Neutrophil (primary cell): ENCODE results near the gene MARCHF3.

Experiments
- H3K27ac ChIP-seq: fragments of 200-600 bp; sonication (generic); 2 replicates; pipeline ENCODE4 v1.5.1; 2016; ENCODE audit warnings: mild to moderate bottlenecking, moderate library complexity
- H3K27me3 ChIP-seq: fragments of 200-600 bp; sonication (generic); 2 replicates; pipeline ENCODE4 v1.6.0; 2016; ENCODE audit warnings: mild to moderate bottlenecking
- H3K36me3 ChIP-seq: fragments of 200-600 bp; sonication (generic); 2 replicates; pipeline ENCODE4 v1.5.1; 2017
- H3K4me1 ChIP-seq, 2 experiments: fragments of 200-600 bp in 1 of 2; sonication (generic) in 1 of 2; 1 replicate in 1 of 2; 2 replicates in 1 of 2; pipeline versions ENCODE4 v1.5.1 to v1.6.1; 2013 to 2016; ENCODE audit warnings: low read depth in 1 of 2, low read length in 1 of 2, mild to moderate bottlenecking in 1 of 2, moderate library complexity in 1 of 2; ENCODE audit not compliant: control insufficient read depth in 1 of 2, insufficient read depth in 1 of 2
- H3K4me3 ChIP-seq, 2 experiments: fragments of 200-600 bp in 1 of 2; sonication (generic) in 1 of 2; 1 replicate in 1 of 2; 2 replicates in 1 of 2; pipeline ENCODE4 v1.5.1; 2013 to 2016; ENCODE audit warnings: low read depth in 1 of 2, low read length in 1 of 2, mild to moderate bottlenecking in 1 of 2, moderate library complexity in 1 of 2
- H3K9me3 ChIP-seq: fragments of 200-600 bp; sonication (generic); 2 replicates; pipeline ENCODE4 v1.5.1; 2016
- CTCF ChIP-seq: fragments of 200-600 bp; sonication (generic); IDR thresholded peaks from 2 replicates; pipeline ENCODE4 v1.5.1; 2016; ENCODE audit warnings: antibody characterized with exemption

The MARCHF3 gene

DNA sequence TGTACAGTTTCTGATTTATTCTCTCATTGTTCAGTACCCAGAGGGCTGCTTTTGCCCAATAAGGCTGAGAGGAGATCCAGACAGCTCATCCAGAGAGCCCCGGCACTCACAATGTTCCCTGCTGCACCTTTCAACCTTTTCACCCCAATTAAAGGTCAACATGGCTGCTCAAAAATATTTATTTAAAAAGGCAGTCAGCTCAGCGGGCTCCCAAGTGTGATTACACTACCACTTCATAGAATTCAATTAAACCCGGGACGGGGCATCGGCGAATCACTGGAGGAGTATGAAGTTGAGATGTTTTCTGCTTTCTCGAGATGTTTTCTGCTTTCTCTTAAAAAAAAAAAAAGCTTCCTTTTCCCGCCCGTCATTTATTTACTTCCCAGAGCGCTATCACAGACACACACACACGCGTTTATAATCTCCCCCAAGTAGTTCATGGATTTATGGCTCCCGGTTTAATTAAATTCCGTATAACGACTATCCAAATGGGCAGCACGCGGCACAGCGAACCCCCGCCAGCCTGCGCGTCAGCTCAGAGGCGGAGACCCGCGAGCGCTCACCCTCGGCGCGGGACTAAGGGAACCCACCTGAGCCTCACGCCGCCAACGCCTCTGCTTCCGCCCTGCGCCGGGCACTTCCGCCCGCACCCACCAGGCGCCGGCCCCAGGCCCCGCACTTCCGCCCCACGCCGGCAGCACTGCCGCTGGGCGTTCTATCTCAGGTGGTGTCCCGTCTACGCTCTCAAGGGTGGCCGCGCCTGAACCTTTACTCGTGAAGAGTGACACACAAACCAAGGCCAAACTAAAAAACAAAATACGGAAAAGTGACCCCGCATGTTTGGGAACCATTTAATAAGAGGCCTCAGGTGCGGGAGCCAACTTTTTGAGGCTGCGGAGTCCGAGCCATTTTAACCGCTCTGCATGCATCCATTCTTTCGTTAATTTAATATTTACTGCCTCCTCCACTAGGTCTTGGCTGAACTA, 42.8 kb upstream of the MARCHF3 start, which contains the start of gene C5orf63:
TSS of gene C5orf63 (minus strand) at position 642 of the 986 bp plus-strand sequence. CDS start 14,507 bp downstream, outside the sequence.
- Histone ChIP-seq H3K36me3 (no peaks in the 10 kb centered on the region), H3K27me3 (no peaks in the 10 kb centered on the region), H3K9me3 (no peaks in the 10 kb centered on the region), H3K4me1 (peaks cover 3 to 9% of the 10 kb centered on the region in 2 experiments), H3K27ac (no peak within 1 kb of the TSS), H3K4me3 (peak within 1 kb of the TSS; percentile 52 to 59)
- no peak for TF ChIP-seq CTCF

- Histone ChIP-seq H3K9me3 (no peaks in the 10 kb centered on the region), H3K4me3 (no peak overlapping the region), H3K27ac (no peak overlapping the region), H3K4me1 (peaks cover 3 to 9% of the 10 kb centered on the region in 2 experiments), H3K36me3 (no peaks in the 10 kb centered on the region), H3K27me3 (no peaks in the 10 kb centered on the region)
- no peak for TF ChIP-seq CTCF
Observed at GRCh38 chr5:127070243-127070642, 39.9 kb upstream of the MARCHF3 start.

- H3K9me3 ChIP-seq = no peaks in the 10 kb centered on the region
- no peak overlapping the region for H3K4me3 ChIP-seq
- H3K27ac ChIP-seq = no peak overlapping the region
- TF ChIP-seq CTCF = no peak
- no peaks in the 10 kb centered on the region for H3K27me3 ChIP-seq
- no peaks in the 10 kb centered on the region for H3K36me3 ChIP-seq
- peaks cover 3 to 7% of the 10 kb centered on the region in 2 experiments for H3K4me1 ChIP-seq
Observed at GRCh38 chr5:127068493-127069214, 38.3 kb upstream of the MARCHF3 start.

DNA sequence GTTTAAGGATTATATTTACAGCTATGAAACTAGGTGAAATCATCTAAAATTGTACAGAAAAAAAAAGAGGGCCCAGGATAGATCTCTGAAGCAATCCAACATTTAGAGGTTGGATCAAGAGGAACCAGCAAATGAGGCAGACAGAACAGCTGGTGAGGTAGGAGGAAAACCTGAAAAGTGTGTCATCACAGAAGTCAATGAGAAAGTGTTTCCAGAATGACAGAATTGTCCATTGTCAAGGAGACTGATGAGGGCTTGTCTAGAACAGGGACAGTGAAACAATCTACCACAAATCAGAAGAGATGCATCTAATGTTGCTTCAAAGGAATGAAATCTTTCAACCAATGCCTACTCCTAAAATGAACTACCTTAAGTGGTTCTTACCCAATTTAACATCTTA, 36.4 kb upstream of the MARCHF3 start:
- no peak overlapping the region for H3K27ac ChIP-seq
- TF ChIP-seq CTCF = no peak

DNA sequence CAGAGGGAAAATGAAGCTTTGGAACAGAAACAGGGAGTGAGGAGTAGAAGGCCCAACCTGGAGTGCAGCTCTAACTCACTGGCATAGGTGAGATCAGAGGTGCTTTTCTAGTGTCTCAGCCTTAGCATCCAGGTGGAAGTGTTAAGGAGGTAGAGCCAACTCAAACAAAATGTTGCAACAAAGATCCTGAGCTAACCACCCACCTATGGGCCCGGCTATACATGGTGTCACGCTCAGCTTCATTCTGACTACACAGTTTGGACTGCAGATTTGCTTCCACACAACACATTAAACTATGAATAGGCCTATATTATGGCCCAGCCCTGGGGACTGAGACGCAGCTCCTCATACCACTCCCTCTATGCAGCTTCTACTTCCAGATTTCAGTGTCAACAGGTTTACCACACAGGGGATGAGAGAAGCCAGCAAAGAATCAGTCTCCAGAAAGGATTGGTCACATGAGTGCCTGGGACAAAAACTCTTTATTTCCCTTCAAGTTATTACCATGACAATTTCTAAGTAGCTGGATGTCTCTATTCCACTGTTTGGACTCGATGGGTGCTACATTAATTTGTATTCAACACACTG, 34.0 kb upstream of the MARCHF3 start:
- H3K27ac ChIP-seq = no peak overlapping the region
- no peak for TF ChIP-seq CTCF
- no peaks in the 10 kb centered on the region for H3K9me3 ChIP-seq
- H3K27me3 ChIP-seq = no peaks in the 10 kb centered on the region
- H3K4me3 ChIP-seq = no peak overlapping the region
- no peaks in the 10 kb centered on the region for H3K4me1 ChIP-seq
- no peaks in the 10 kb centered on the region for H3K36me3 ChIP-seq

More for the DNA sequence above, 36.4 kb upstream of the MARCHF3 start:
- Histone ChIP-seq H3K36me3 (no peaks in the 10 kb centered on the region), H3K9me3 (no peaks in the 10 kb centered on the region), H3K4me3 (no peak overlapping the region), H3K4me1 (no peaks in the 10 kb centered on the region), H3K27me3 (no peaks in the 10 kb centered on the region)
